ENCODE measurements around the gene GPN2. TPM values are rescaled to one million over a fixed set of nuclear protein-coding genes. Genes with fewer than 3 reads are reported as not detected.

Gene GPN2
- polyA plus RNA-seq, 2 of the 4 experiments (the other 2 are of a cell fraction): 16.9 to 18.1 TPM

- H3K9me3 ChIP-seq: no peaks in the 10 kb centered on the region
- DNase-seq (ENCODE audit: low read depth in 1 of 2, low spot score in 1 of 2) (no peak), ATAC-seq (no peak), FAIRE-seq (no peak)
- no peak for TF ChIP-seq RARB (CRISPR knock-in tag; IDR thresholded peaks at IDR 0.05)
- no peak for TF ChIP-seq ELK1 (IDR thresholded peaks at IDR 0.05; ENCODE audit: low read depth, low read length)
- TF ChIP-seq RCOR1 (IDR thresholded peaks at IDR 0.05; ENCODE audit: low read depth, low read length): no peak
- TF ChIP-seq E2F6 (IDR thresholded peaks at IDR 0.05; ENCODE audit: borderline replicate concordance, low read depth): no peak
- TF ChIP-seq JUNB (IDR thresholded peaks at IDR 0.05): no peak
- TF ChIP-seq CBX8 (IDR thresholded peaks at IDR 0.05): no peak
- H3K4me2 ChIP-seq: no peak overlapping the region
- POLR2A ChIA-PET: no interaction called here
- WGBS (ENCODE audit: missing lambda C conversion rate): 93% methylated on average over 4 of the region's 4 CpGs
- no peak overlapping the region for H3K27ac ChIP-seq
- peaks cover 12% of the 10 kb centered on the region for H3K4me1 ChIP-seq
- H3K4me3 ChIP-seq: no peak overlapping the region
- CTCF ChIA-PET: interaction anchor here (0.8 to 1.7 kb wide), 3 partner anchors 23 to 46 kb away, joined by 3 to 6 read pairs (median 4); no protein-coding TSS in a partner anchor
Observed at GRCh38 chr1:26855636-26856035, 34.4 kb downstream of the GPN2 start.

GRCh38 chr1:26854906-26855305, 35.2 kb downstream of the GPN2 start:
- Histone ChIP-seq H3K27ac (peak overlapping the region; percentile 3 to 50; a peak in 2 of 6 replicates), H3K4me2 (no peak overlapping the region), H3K4me1 (peaks cover 19% of the 10 kb centered on the region), H3K9me3 (no peaks in the 10 kb centered on the region), H3K4me3 (no peak overlapping the region)
- WGBS (ENCODE audit: missing lambda C conversion rate): 77% methylated on average over 3 of the region's 5 CpGs
- ChIA-PET POLR2A (no interaction called here), CTCF (interaction anchor here (0.8 to 1.7 kb wide), 4 partner anchors 7 to 45 kb away, joined by 3 to 6 read pairs (median 4); no protein-coding TSS in a partner anchor)
- ATAC-seq: no peak
- FAIRE-seq: no peak
- DNase-seq (ENCODE audit: low read depth in 1 of 2, low spot score in 1 of 2): no peak
- TF ChIP-seq NFE2L2 (conservative IDR thresholded peaks at IDR 0.05; ENCODE audit: low read length) (no peak), TFCP2L1 (CRISPR knock-in tag; IDR thresholded peaks at IDR 0.05) (no peak), MYC (IDR thresholded peaks at IDR 0.05; ENCODE audit: borderline replicate concordance, low read length) (no peak), POLR2AphosphoS2 (conservative IDR thresholded peaks at IDR 0.05; ENCODE audit: low read length) (no peak), MAZ (IDR thresholded peaks at IDR 0.05; ENCODE audit: borderline replicate concordance, low read depth, low read length) (no peak), ELK1 (IDR thresholded peaks at IDR 0.05; ENCODE audit: low read depth, low read length) (no peak), ATOH8 (CRISPR knock-in tag; IDR thresholded peaks at IDR 0.05; ENCODE audit: low read depth) (no peak), FOXS1 (CRISPR knock-in tag; IDR thresholded peaks at IDR 0.05) (no peak), POLR2A (IDR thresholded peaks at IDR 0.05; ENCODE audit: low read length) (no peak), EP300 (IDR thresholded peaks at IDR 0.05) (no peak), RAD21 (conservative IDR thresholded peaks at IDR 0.05 in 1 of 2, IDR thresholded peaks at IDR 0.05 in 1 of 2) (no peak)

- Histone ChIP-seq H3K4me3 (no peak overlapping the region), H3K9me3 (no peaks in the 10 kb centered on the region), H3K4me2 (no peak overlapping the region), H3K27ac (peak overlapping the region; percentile 58 to 61; a peak in 5 of 6 replicates), H3K4me1 (peaks cover 32% of the 10 kb centered on the region)
- POLR2A ChIA-PET: no interaction called here
- DNase-seq (ENCODE audit: low read depth in 1 of 2, low spot score in 1 of 2): no peak
- WGBS (ENCODE audit: missing lambda C conversion rate): 99% methylated on average over 10 of the region's 10 CpGs
- CTCF ChIA-PET: interaction anchor here (1.0 to 1.5 kb wide), 3 partner anchors 9 to 28 kb away, joined by 3 to 5 read pairs (median 3); no protein-coding TSS in a partner anchor
- FAIRE-seq: no peak
- ATAC-seq: no peak
- no peak for TF ChIP-seq CEBPB (IDR thresholded peaks at IDR 0.05)
- no peak for TF ChIP-seq JUN (IDR thresholded peaks at IDR 0.05)
- no peak for TF ChIP-seq FOSB (CRISPR knock-in tag; IDR thresholded peaks at IDR 0.05)
- TF ChIP-seq HEYL (CRISPR knock-in tag; IDR thresholded peaks at IDR 0.05): no peak
- TF ChIP-seq KDM1A (IDR thresholded peaks at IDR 0.05; ENCODE audit: low read depth): no peak
- TF ChIP-seq EP300 (IDR thresholded peaks at IDR 0.05): no peak
- no peak for TF ChIP-seq POLR2A (IDR thresholded peaks at IDR 0.05; ENCODE audit: low read length)
- TF ChIP-seq FOXS1 (CRISPR knock-in tag; IDR thresholded peaks at IDR 0.05): no peak
- no peak for TF ChIP-seq HMGXB4 (CRISPR knock-in tag; IDR thresholded peaks at IDR 0.05; ENCODE audit: borderline replicate concordance)
- TF ChIP-seq E2F6 (IDR thresholded peaks at IDR 0.05; ENCODE audit: borderline replicate concordance, low read depth): no peak
- no peak for TF ChIP-seq HOXB13 (CRISPR knock-in tag; IDR thresholded peaks at IDR 0.05; ENCODE audit: low read depth)
- no peak for TF ChIP-seq EHF (CRISPR knock-in tag; IDR thresholded peaks at IDR 0.05)
- TF ChIP-seq RARB (CRISPR knock-in tag; IDR thresholded peaks at IDR 0.05): no peak
- no peak for TF ChIP-seq ATOH8 (CRISPR knock-in tag; IDR thresholded peaks at IDR 0.05; ENCODE audit: low read depth)
- TF ChIP-seq SREBF2 (IDR thresholded peaks at IDR 0.05): no peak
Observed at GRCh38 chr1:26853600-26853999, 36.5 kb downstream of the GPN2 start.
